Activated CD8-positive, alpha-beta memory T cell treated with anti-CD3 and anti-CD28 coated beads, Interleukin-2, amount 50 U/mL, for 24 hours (primary cell): Measurements from ENCODE around the gene SHISA7.
"Not testable (repeated sequence)": the region's sequence is repeated elsewhere in the genome, so short reads cannot be mapped to it uniquely, and the experiment has no call there.

Experiments
- DNase-seq: peaks from one replicate; pipeline ENCODE4 v3.0.0-alpha.2; 2020; ENCODE audit errors: extremely low read depth

Gene SHISA7

GRCh38 chr19:55419624-55420236 lies 23.4 kb downstream of the SHISA7 start:
- DNase-seq, result no peak

GRCh38 chr19:55419103-55419502 lies 24.0 kb downstream of the SHISA7 start:
- DNase-seq, result no peak

- DNase-seq, result no peak
Observed at GRCh38 chr19:55418185-55418584, 24.9 kb downstream of the SHISA7 start.

- no peak for DNase-seq
Observed at GRCh38 chr19:55410168-55410567, 32.9 kb downstream of the SHISA7 start.

GRCh38 chr19:55409179-55409578 lies 33.9 kb downstream of the SHISA7 start:
- DNase-seq, result not testable (repeated sequence)

GRCh38 chr19:55408533-55408872 lies 34.6 kb downstream of the SHISA7 start:
- no peak for DNase-seq

- DNase-seq, result peak; percentile 92
Observed at GRCh38 chr19:55407800-55408532, 35.1 kb downstream of the SHISA7 start.

GRCh38 chr19:55407550-55407799 lies 35.6 kb downstream of the SHISA7 start, which contains the start of gene UBE2S:
Gene UBE2S (minus strand): TSS chr19:55407788. CDS start chr19:55407589, 199 bp downstream.
- DNase-seq, result not testable (repeated sequence)

- DNase-seq, result no peak
Observed at GRCh38 chr19:55406826-55407549, 36.1 kb downstream of the SHISA7 start.

- no peak for DNase-seq
Observed at GRCh38 chr19:55406091-55406825, 36.8 kb downstream of the SHISA7 start.

- no peak for DNase-seq
Observed at GRCh38 chr19:55405638-55406037, 37.5 kb downstream of the SHISA7 start.

- no peak for DNase-seq
Observed at GRCh38 chr19:55402509-55402908, 40.6 kb downstream of the SHISA7 start.

- not testable (repeated sequence) for DNase-seq
Observed at GRCh38 chr19:55401390-55401789, 41.7 kb downstream of the SHISA7 start.

GRCh38 chr19:55400281-55401087 lies 42.6 kb downstream of the SHISA7 start:
- DNase-seq, result no peak

- no peak for DNase-seq
Observed at GRCh38 chr19:55398200-55398925, 44.7 kb downstream of the SHISA7 start.

GRCh38 chr19:55392820-55393761 lies 50.0 kb downstream of the SHISA7 start:
- DNase-seq, result no peak

GRCh38 chr19:55391702-55392615 lies 51.1 kb downstream of the SHISA7 start:
- no peak for DNase-seq

GRCh38 chr19:55391191-55391670 lies 51.9 kb downstream of the SHISA7 start:
- DNase-seq, result no peak
